Activated T-cell treated with anti-CD3 and anti-CD28 coated beads, Interleukin-2, amount 50 U/mL, for 24 hours (primary cell): Measurements from ENCODE around the gene HMGXB3.
"Not testable (repeated sequence)": the region's sequence is repeated elsewhere in the genome, so short reads cannot be mapped to it uniquely, and the experiment has no call there.

ENCODE experiments used
- DNase-seq: peaks from one replicate; pipeline ENCODE4 v3.0.0-alpha.2; 2020
- H3K27ac Mint-ChIP-seq: 2 replicates; pipeline ENCODE4 v1.8.0; 2020; ENCODE audit warnings: mild to moderate bottlenecking, mixed read lengths
- H3K27me3 Mint-ChIP-seq: 2 replicates; pipeline ENCODE4 v1.8.0; 2020; ENCODE audit warnings: mixed read lengths
- H3K36me3 Mint-ChIP-seq: 2 replicates; pipeline ENCODE4 v1.8.0; 2020; ENCODE audit warnings: low read depth, mixed read lengths
- H3K4me1 Mint-ChIP-seq: 2 replicates; pipeline ENCODE4 v1.8.0; 2020; ENCODE audit warnings: low read depth, mixed read lengths
- H3K4me3 Mint-ChIP-seq: 2 replicates; pipeline ENCODE4 v1.8.0; 2020; ENCODE audit warnings: mild to moderate bottlenecking, moderate library complexity, mixed read lengths
- H3K9me3 Mint-ChIP-seq: 2 replicates; pipeline ENCODE4 v1.8.0; 2020; ENCODE audit warnings: mixed read lengths

The HMGXB3 gene

DNA sequence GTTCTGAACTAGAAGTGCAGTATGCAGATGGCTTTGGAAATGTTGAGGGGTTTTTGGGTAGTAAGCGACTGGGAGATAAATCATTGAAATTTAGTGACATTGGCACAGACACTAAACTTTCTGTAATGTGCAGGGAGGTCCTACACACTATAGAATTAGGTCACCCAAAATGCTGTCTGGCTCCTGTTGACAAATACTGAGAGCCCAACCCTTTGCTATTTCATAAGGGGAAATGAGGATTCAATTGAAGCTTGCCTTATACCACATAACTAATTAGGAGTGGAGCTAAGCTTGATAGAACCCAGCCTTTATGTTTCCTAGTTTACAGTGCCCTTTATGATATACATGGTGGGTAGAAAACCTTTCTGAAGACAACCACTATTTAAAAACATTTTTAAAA, 22.6 kb downstream of the HMGXB3 start:
- Mint-ChIP-seq H3K4me1 (peaks cover 26% of the 10 kb centered on the region), H3K4me3 (no peak overlapping the region), H3K27ac (no peak overlapping the region), H3K36me3 (peaks cover 99% of the 10 kb centered on the region), H3K9me3 (no peaks in the 10 kb centered on the region), H3K27me3 (no peaks in the 10 kb centered on the region)
- DNase-seq = no peak

DNA sequence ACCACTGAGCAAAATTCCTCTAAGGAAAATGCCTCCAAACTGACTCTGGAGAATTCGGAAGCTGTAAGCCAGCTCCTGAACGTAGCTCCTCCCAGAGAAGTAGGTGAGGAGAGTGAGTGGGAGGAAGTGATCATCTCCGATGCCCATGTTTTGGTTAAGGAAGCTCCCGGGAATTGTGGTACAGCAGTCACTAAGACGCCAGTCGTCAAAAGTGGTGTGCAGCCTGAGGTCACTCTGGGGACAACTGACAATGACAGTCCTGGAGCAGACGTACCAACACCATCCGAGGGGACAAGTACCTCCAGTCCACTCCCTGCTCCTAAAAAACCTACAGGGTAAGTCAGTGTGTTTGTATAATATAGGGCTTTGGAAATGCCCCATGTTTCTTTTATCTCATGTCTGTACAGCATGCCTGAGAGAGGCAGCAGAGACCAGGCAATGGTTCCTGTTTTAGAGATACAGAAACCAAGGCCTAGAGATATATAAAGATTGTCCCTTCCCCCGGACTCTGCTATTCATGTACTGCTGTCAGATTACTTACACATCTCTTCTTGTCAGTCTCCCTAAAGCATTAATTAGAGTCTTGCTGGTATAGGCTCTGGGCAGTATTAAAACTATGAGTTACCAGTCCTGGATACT, 23.9 kb downstream of the HMGXB3 start:
- Mint-ChIP-seq H3K27ac (no peak overlapping the region), H3K4me1 (peaks cover 22% of the 10 kb centered on the region), H3K4me3 (no peak overlapping the region), H3K27me3 (no peaks in the 10 kb centered on the region), H3K36me3 (peaks cover 97% of the 10 kb centered on the region), H3K9me3 (no peaks in the 10 kb centered on the region)
- DNase-seq = no peak

DNA sequence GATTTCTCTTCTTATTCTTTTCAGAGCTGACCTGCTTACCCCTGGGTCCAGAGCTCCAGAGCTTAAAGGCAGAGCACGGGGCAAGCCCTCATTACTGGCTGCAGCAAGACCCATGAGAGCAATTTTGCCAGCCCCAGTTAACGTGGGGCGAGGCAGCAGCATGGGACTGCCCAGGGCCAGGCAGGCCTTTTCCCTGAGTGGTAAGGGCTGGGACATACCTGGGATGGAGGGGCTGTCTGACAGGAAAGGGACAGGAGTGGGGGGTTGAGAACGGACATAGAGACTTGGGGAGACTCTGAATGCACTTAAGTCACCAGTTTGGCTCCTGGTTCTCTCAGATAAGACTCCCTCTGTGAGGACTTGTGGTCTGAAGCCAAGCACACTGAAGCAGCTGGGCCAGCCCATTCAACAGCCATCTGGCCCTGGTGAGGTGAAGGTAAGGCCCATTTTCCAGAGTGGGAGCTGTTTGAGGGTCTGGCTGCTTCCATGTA, 26.2 kb downstream of the HMGXB3 start:
- Mint-ChIP-seq H3K36me3 (peaks cover 93% of the 10 kb centered on the region), H3K27me3 (no peaks in the 10 kb centered on the region), H3K4me1 (peaks cover 7% of the 10 kb centered on the region)

DNA sequence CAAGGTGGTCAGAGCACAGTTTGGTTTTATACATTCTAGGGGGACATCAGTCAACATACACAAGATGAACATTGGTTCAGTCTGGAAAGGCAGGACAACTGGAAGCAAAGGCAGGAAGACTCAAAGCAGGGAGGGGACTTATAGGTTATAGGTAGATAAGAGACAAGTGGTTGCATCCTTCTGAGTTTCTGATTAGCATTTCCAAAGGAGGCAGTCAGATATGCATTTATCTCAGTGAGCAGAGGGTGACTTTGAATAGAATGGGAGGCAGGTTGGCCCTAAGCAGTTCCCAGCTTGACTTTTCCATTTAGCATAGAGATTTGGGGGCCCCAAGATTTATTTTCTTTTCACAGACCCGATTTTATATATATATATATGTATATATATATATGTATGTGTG, 27.5 kb downstream of the HMGXB3 start:
- not testable (repeated sequence) for H3K27ac Mint-ChIP-seq, H3K4me3 Mint-ChIP-seq, H3K9me3 Mint-ChIP-seq, H3K27me3 Mint-ChIP-seq, DNase-seq, H3K4me1 Mint-ChIP-seq
- H3K36me3 Mint-ChIP-seq = peaks cover 93% of the 10 kb centered on the region

More for the DNA sequence above, 26.2 kb downstream of the HMGXB3 start:
- DNase-seq = no peak
- Mint-ChIP-seq H3K9me3 (no peaks in the 10 kb centered on the region), H3K27ac (no peak overlapping the region), H3K4me3 (no peak overlapping the region)

DNA sequence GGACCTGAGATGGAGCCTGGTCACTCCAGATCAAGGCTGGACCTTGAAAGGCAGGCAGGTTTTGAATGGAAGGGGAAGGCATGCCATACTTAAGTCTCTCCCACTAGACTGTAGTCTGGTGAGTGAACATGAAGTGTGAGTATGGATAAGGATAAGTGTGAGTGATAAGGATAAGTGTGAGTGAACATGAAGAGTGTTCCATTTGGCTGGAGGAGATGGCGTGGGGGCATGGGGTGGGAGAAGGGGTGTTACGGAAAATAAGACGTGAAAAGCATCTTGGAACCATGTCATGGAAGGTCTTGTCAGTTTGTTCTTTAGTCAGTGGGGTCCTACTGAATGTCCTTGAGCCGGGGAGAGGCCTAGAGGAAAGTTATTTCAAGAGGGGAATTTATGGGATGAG, 32.8 kb downstream of the HMGXB3 start:
- H3K9me3 Mint-ChIP-seq = no peaks in the 10 kb centered on the region
- no peaks in the 10 kb centered on the region for H3K27me3 Mint-ChIP-seq
- H3K36me3 Mint-ChIP-seq = peaks cover 95% of the 10 kb centered on the region
- H3K4me3 Mint-ChIP-seq = no peak overlapping the region
- peak overlapping the region; percentile 22 for H3K27ac Mint-ChIP-seq
- no peak for DNase-seq
- no peaks in the 10 kb centered on the region for H3K4me1 Mint-ChIP-seq

DNA sequence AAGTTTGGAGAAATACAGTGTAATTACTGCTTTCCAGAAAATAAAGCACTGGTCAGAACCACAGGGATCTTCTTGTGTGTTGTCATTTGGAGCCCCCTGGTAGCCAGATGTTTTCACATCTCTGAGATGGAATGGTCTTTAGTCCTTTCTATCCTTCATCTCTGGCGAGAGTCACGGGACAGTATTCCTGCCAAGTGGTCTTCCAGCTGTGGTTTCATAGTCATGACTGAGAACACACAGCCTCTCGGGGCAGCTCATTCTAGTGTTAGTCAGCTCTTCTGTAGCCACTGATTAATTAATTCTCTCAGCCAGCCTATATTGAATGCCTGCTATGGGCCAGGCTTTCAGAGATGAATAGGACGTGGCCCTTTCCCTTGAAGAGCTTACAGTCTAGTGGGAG, 34.1 kb downstream of the HMGXB3 start:
- Mint-ChIP-seq H3K36me3 (peaks cover 94% of the 10 kb centered on the region), H3K27ac (no peak overlapping the region), H3K9me3 (no peaks in the 10 kb centered on the region), H3K4me1 (no peaks in the 10 kb centered on the region), H3K27me3 (no peaks in the 10 kb centered on the region), H3K4me3 (no peak overlapping the region)
- DNase-seq = no peak

DNA sequence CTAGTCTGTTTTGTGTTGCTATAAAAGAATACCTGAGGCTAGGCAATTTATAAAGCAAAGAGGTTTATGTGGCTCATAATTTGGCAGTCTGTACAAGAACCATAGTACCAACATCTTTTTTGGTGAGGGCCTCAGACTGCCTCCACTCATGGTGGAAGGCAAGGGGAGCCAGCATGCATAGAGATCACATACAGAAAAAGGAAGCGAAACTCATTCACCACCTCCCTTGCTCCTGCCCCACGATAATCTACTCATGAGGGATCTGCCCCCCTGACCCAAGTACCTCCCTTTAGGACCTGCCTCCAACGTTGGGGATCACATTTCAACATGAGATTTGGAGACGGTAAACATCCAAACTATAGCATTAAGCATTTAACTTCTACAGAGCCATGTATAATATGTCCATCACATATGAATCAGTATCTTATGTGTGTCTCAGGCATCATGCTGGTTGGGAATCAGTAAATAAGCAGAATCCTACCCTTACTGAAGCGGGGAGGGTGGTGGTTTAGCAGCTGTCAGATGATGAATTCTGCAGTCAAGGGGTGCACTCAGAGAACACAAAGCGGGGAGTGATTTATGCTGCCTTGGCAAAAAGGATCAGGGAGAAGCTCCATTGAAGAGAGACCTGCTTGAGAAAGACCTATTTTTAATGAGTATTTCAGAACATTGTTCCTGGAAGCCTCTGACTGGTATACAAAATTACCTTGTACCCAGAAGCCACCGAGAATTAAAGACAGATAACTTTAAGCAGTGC, 34.8 kb downstream of the HMGXB3 start:
- Mint-ChIP-seq H3K4me3 (no peak overlapping the region), H3K27ac (peak overlapping the region; percentile 27), H3K9me3 (no peaks in the 10 kb centered on the region), H3K4me1 (no peaks in the 10 kb centered on the region), H3K36me3 (peaks cover 98% of the 10 kb centered on the region), H3K27me3 (no peaks in the 10 kb centered on the region)
- no peak for DNase-seq

DNA sequence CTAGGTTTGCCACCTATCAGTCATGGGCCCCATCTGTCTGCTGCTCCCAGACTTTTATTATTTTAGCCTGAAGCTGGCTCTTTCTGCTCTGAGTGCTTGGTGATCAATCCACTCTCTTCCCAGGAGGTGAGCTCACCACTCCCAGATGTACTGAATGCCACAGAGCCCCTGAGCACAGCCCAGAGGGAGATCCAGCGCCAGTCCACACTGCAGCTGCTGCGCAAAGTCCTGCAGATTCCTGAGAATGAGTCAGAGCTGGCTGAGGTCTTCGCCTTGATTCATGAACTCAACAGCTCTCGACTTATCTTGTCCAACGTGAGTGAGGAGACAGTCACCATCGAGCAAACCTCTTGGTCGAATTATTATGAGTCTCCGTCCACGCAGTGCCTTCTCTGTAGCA, 36.0 kb downstream of the HMGXB3 start:
- H3K27me3 Mint-ChIP-seq = no peaks in the 10 kb centered on the region
- H3K4me3 Mint-ChIP-seq = no peak overlapping the region
- H3K4me1 Mint-ChIP-seq = no peaks in the 10 kb centered on the region
- no peaks in the 10 kb centered on the region for H3K9me3 Mint-ChIP-seq
- no peak for DNase-seq
- H3K36me3 Mint-ChIP-seq = peaks cover 98% of the 10 kb centered on the region
- H3K27ac Mint-ChIP-seq = no peak overlapping the region

DNA sequence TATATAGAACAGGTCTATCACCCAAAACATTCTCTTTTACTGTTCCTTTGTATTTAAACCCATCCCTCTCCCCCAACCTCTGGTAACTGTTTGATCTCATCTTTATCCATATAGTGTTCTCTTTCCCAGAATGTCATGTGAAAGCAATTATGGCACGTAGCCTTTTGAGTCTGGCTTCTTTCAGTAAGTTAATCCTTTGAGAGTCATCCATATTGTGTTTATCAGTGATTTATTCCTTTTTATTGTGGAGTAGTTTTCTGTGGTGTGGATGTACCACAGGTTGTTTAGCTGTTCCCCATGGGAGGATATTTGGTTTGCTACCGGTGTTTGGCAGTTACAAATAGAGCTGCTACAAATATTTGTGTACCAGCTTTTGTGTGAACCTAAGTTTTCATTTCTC, 38.0 kb downstream of the HMGXB3 start:
- peaks cover 9% of the 10 kb centered on the region for H3K4me1 Mint-ChIP-seq
- H3K36me3 Mint-ChIP-seq = peaks cover 98% of the 10 kb centered on the region
- no peak overlapping the region for H3K27ac Mint-ChIP-seq
- H3K27me3 Mint-ChIP-seq = no peaks in the 10 kb centered on the region
- no peaks in the 10 kb centered on the region for H3K9me3 Mint-ChIP-seq
- DNase-seq = no peak
- H3K4me3 Mint-ChIP-seq = no peak overlapping the region

DNA sequence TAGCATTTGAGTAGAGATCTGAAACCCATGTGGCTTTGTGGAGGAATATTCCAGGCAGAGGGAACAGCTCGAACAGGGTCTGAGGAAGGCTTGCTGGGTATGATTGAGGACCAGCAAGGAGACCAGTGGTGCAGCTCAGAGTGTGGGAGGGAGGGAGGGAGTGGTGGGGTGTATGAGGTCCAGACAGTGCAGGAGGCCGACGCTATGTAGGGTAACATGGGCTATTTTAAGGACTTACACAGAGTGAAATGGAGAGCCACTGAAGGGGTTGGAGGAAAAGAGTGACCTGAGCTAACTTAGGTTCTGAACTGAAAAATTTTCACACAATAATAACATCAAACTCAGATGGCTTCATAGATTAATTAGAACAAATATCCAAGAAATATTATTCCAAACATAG, 41.9 kb downstream of the HMGXB3 start:
- H3K36me3 Mint-ChIP-seq = peaks cover 95% of the 10 kb centered on the region
- no peak for DNase-seq
- no peaks in the 10 kb centered on the region for H3K9me3 Mint-ChIP-seq
- peaks cover 23% of the 10 kb centered on the region for H3K4me1 Mint-ChIP-seq
- no peaks in the 10 kb centered on the region for H3K27me3 Mint-ChIP-seq
- H3K27ac Mint-ChIP-seq = peak overlapping the region; percentile 9
- no peak overlapping the region for H3K4me3 Mint-ChIP-seq

DNA sequence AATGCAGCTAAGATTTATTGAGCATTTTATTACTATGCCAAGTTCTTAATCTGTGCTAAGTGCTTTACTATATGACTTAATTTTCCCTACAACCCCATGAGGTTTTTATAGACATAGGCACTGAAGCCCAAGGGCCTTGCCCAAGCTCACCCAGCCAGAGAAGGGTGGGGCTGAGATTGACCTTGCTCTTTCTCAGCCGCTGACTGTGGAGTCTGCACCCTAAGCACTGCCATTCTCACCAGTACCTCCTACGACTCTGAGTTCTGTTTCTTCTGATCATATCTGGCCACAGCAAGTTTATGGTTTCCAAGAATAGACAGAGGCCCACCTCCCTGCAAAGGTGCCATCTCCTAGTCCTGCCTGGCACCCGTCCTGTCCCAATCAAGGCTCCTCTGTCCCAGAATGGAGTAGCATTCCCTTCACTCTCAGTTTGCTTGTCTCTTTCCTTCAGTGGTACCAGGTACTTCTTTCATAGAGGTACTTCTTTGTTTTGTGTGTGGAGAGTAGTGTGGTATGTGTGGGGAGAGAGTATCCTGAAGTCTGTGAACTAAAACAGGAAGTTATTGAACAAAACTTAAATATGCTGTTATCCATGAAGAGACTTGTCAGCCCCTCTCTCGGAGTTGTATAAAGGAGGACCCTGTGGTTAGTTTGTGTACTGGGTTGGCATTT, 43.3 kb downstream of the HMGXB3 start:
- no peak for DNase-seq
- no peaks in the 10 kb centered on the region for H3K9me3 Mint-ChIP-seq
- H3K36me3 Mint-ChIP-seq = peaks cover 95% of the 10 kb centered on the region
- H3K4me3 Mint-ChIP-seq = no peak overlapping the region
- H3K27ac Mint-ChIP-seq = peak overlapping the region; percentile 82
- no peaks in the 10 kb centered on the region for H3K27me3 Mint-ChIP-seq
- H3K4me1 Mint-ChIP-seq = peaks cover 23% of the 10 kb centered on the region

DNA sequence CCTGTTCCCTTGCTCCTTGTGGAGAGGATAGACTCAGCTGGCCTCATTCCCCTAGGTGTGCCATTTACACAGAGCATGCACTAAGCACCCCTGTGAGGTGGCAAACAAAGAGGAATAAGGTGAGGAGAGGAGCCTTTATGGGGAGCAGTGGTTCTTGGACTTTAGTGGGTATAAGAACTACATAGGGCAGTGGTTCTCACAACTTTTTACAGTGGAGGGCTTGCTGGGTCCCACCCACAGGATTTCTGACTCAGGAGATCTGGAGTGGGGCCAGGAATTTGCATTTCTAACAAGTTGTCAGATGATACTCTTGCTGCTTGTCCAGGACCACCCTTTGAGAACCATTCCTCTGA, 43.8 kb downstream of the HMGXB3 start:
- Mint-ChIP-seq H3K4me1 (peaks cover 23% of the 10 kb centered on the region), H3K9me3 (no peaks in the 10 kb centered on the region), H3K4me3 (no peak overlapping the region), H3K27me3 (no peaks in the 10 kb centered on the region), H3K27ac (peak overlapping the region; percentile 82), H3K36me3 (peaks cover 96% of the 10 kb centered on the region)
- DNase-seq = no peak

DNA sequence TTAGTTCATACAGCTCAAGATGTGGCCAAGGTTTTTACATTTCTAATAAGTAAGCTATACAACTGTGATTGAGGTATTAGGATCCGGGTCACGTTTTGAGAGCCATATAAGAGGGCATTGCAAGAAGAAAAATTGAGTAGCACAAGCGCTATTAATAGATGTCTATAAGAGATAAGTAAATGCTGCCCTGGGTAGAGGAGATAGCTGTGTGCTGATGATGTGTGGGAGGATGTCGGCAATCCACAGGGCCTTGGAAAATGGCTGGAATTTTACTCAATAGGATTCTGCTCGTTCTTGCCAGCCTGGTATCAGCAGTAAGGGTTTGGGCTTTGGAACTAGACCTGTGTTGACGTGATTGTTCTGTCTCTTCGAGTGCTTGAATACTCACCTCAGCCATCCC, 44.2 kb downstream of the HMGXB3 start:
- Mint-ChIP-seq H3K36me3 (peaks cover 97% of the 10 kb centered on the region), H3K27me3 (no peaks in the 10 kb centered on the region), H3K9me3 (no peaks in the 10 kb centered on the region), H3K4me3 (no peak overlapping the region), H3K27ac (no peak overlapping the region), H3K4me1 (peaks cover 23% of the 10 kb centered on the region)
- DNase-seq = no peak

DNA sequence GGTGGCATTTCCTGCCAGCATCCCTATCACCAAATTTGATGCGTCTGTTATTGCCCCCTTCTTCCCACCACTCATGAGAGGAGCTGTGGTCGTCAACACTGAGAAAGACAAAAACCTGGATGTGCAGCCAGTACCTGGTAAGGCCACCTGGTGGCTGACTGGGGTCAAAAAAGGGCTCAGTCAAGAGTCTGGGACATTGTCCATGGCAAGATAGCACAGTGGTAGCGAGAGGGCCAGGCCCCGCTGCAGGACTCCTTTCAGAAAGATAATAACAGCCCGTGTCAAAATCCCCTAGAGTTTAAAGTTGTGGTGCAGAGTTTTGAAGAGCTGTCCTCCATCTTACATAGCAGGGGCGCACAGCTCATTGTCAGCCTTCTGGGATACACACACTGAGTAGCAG, 45.0 kb downstream of the HMGXB3 start:
- H3K36me3 Mint-ChIP-seq = peaks cover 97% of the 10 kb centered on the region
- no peak overlapping the region for H3K4me3 Mint-ChIP-seq
- no peak for DNase-seq
- H3K4me1 Mint-ChIP-seq = peaks cover 23% of the 10 kb centered on the region
- peak overlapping the region; percentile 24 for H3K27ac Mint-ChIP-seq
- no peaks in the 10 kb centered on the region for H3K27me3 Mint-ChIP-seq
- no peaks in the 10 kb centered on the region for H3K9me3 Mint-ChIP-seq

DNA sequence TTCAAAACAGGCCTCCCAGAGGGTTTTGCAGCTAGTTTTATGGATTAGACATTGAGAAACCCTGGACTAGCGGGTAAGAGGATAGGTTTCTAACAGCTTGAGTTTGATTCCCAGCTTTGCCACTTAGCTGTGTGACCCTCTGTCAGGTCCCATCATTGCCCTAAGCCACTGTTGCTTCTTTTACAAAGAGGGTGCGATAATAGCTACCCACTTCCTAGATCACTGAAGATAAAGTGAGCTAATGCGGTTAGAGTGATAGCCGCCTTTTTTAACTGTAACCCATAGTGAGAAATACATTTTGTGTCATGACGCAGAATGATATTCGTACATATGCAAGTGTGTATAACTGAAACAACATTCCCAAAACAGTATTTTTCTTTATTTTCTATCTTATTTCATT, 45.5 kb downstream of the HMGXB3 start:
- no peaks in the 10 kb centered on the region for H3K9me3 Mint-ChIP-seq
- no peak overlapping the region for H3K4me3 Mint-ChIP-seq
- no peak for DNase-seq
- H3K36me3 Mint-ChIP-seq = peaks cover 97% of the 10 kb centered on the region
- peaks cover 23% of the 10 kb centered on the region for H3K4me1 Mint-ChIP-seq
- no peaks in the 10 kb centered on the region for H3K27me3 Mint-ChIP-seq
- no peak overlapping the region for H3K27ac Mint-ChIP-seq
